Activated T-cell treated with anti-CD3 and anti-CD28 coated beads, Interleukin-2, amount 50 U/mL, for 1 hour (primary cell): ENCODE measurements around the gene AMOTL2.

Experiments
- DNase-seq: peaks from one replicate; pipeline ENCODE4 v3.0.0-alpha.2; 2020

The AMOTL2 gene

DNA sequence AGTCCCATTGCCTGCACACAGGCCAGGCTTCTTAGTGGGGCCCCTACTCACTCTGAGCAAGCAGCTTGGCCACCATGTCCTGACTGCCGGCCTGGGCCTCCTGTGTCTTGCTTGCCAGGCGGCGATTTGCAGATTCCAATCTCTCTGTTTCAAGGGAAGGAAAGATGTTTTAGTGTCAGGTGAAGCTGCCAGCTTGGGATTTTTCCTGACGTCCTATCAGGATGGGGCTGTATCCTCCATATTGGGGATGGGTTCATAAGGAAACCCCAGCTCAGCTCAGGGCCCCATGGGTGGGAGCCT, 8.5 kb downstream of the AMOTL2 start:
- DNase-seq = no peak

DNA sequence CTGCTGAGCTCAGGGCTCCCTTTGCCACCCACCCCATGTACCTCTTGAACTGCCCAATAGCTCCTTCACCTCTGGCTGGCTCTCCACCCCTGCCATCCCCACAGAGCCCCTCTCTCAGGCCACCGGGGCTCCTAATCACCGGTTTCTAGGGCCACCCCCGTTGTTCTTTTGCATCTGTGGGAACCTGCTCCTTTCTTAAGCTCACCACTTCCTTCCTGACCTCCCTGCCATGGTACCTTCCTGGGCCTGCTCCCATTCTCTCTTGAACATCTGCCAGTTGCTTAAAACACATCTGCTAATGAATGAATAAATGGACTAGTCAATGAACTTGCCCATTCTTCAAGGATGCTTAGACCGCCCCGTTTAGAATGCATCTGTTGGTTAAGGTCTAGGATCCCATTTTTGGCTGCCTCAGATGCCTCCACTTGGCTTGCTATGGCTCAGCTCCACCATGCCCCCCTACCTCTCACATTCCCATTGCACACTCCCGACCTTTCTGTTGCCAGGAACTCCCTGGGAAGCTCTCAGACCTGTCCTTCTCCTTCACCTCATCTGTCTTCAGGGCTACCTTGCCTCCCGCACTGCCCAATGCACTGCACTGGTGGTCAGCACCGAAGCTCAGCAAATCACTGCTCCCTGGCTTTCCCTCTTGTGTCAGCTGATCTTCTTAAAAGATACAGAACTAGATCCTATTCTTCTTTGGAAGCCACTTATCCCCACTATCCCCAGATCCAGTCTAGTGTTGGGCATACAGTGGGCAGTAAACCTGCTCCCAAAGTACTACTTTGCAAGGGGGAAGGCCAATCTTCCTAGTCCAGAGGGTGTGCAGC, 9.1 kb downstream of the AMOTL2 start:
- DNase-seq = no peak

DNA sequence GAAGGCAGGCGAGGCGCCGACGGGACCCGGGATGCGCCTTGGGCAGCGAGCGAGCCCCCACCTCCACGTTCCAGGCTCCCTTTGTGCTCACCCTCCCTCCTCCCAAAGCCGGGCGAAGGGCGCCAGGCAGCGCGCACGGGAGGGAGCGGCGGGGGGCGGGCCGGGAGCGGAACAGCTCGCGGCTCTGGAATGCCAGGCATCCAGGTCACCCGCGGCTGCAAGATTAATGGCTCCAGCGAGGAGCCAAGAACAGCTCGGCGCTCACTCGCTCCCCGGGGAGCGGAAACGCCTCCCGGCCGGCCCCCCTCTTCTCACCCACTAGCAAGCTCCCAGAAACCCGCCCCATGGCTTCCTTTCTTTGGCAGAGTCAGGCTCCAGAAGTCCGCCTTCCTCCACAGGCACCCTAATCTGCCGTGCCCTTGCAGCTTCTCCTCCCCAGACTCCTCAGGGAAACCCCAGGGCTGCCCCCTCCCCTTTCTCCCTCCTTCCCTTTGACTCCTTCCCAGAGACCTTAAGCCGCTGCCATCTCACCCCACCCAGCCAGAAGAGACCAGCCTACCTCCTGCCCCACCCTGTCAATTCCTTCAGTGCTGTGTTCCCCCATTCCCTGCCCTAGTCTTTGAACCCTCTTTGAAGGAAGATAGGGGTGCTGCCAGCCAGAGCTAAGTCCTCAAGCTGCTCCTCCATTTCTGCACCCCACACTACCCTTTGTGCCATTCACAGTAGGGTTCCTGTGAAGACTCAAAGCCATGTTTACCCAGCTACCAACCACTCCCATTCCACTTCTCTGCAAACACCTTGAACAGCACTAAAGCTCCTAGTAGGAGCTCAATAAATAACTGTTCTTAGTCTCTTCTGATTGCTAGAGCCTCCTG, 9.9 kb downstream of the AMOTL2 start:
- no peak for DNase-seq

DNA sequence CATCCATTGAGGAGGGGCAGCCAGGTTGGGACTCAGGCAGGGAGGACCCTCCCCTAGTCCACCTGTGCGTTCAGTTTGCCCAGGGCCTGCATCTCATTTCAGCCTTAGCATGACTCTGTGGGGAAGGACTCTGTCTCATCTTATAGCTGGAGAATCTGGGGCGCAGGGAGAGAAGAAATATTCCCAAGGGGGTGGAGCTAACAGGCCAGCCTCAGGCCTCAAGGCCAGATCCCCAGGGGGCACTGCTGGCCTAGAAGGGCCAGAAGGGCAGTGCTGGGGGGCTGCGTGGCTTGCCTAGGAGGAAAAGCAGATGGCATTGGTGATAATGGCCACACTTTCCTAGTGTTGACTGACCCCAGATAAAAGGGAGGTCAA, 10.9 kb downstream of the AMOTL2 start:
- no peak for DNase-seq

DNA sequence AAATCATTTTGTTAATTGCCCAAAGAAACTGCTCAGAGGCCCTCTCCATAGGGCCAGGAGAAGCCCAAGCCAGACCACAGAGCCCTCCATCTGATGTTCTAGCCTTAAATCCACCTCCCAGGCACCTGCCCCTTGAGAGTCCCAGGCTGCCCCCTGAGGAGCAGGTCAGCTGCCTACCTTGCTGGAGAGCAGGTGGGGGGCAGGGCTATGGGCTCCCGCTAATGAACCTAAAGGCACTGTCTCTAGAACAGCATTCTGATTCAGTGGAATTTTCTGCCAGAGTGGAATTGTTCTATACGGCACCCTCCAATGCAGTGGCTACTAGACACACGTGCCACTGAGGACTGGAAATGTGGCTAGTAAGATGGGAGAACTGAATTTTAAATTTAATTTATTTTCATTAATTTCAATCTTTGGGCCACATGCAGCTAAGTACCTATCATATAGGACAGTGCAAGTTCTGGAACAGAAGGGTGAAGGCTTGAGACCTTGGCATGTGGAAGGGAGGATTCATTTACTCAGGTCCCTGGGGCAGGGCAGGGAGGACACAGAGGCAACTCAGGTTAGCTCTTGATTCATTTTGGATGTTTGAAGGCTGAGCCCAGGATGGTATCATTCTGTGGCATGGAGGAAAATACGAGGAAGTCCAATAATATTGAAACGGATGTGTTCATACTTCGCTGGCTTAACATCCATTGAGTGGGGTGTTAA, 11.4 kb downstream of the AMOTL2 start:
- no peak for DNase-seq

DNA sequence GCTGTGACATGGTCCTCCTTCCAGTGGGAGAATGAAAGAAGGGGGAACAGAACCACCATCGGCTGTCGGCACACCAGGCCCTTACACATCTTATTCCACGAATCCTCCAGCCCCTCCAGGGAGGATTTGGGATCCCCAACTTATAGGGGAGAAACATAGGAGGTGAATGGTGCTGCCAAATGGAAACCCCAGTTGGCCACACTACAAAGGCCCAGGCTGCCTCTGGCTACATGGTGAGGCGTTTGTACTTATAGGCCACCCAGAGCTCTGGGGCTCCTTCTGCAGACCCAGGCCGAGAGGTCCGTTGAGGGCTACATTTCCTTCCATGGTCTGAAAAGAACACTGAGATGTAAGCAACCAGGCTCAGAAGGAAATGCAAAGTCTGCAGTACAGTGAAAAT, 12.0 kb downstream of the AMOTL2 start:
- no peak for DNase-seq

DNA sequence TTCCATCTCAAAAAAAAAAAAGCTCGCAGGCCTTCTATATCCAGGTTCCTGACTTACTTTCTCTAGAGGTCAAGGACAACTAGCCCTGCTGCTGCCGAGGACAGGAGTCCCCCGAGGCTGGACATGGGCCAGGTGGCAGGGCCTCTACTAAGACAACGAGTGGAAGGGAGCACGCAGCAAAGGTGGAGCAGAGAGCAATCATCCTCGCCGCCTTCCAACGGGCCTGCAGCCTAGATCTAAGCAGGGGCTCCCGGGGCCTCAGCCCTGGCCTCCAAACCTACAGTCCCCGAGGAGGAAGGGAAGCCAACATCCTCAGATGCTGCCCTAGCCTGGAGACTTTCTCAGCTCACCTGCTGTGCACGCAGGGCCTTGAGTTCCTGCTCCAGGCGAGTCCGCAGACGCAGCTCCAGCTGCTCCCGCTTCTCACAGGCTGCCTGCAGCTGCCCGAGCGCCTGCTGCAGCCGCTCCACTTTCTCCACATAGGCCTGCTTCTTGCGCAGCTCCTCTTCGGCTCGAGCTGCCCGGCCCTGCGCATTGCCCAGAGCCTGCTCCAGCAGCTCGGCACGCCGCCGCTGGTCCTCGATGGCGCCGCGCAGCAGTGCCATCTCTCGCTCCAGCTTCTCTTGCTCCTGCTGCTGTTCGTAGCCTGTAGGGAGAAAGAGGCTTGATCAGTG, 12.9 kb downstream of the AMOTL2 start:
- no peak for DNase-seq

DNA sequence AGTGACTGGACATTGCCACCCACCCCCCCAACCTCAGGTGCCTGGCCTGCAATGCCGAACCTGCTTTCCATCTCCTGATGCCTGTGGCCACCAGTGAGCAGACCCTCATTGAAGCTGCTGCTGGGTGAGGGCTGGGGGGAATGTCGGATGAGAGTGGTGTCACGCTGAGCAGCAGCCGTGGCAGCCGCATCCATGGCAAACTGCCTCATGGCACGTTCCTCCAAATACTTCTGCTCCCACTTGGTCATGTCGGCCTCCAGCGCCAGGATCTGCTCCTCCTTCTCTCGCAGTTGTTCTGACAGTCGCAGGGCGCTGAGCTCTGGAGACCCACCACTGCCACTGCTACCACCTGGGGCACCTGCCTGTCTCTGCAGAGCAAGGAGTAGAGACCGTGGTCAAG, 14.2 kb downstream of the AMOTL2 start:
- DNase-seq = no peak

DNA sequence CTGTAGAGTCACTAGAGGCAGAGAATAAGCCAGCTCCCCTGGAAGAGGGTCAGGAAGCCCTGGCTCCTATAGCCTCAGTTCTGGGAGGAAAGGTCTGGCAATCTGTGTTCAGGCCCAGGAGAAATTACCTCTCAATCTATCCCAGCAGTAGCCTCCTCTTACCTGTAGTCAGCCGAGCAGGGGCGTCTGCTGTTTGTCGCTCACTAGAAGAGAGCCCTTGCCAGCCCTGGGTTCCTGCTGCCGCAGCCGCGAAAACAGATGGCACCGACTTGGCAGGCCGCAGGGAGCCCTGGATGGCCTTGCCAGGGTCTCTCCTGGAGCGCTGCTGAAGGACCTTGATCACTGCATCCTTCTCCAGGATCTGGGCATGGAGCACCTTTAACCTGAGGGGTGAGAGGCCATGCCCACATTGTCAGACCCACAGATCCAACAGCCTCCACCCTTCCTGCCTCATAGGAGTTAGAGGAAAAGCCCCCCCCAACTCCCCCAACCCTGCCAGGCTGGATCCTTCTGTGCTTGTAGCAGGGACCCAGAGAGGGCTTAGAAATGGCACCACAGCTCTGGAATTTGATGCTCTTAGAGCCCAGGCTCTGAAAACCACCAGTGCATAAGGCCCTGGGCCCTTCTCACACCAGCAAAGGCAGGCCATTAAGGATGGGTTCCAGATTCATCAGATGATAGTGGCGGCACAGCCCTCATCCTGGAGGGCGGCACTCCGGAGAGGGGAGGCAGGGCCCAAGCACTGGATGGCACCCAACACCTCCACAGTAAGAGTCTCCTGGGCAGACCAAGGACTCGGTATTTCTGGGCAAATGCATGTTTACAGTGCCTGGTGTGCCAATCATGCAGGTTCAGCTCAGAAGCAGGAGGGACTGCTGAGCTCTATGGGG, 14.9 kb downstream of the AMOTL2 start:
- DNase-seq = no peak

DNA sequence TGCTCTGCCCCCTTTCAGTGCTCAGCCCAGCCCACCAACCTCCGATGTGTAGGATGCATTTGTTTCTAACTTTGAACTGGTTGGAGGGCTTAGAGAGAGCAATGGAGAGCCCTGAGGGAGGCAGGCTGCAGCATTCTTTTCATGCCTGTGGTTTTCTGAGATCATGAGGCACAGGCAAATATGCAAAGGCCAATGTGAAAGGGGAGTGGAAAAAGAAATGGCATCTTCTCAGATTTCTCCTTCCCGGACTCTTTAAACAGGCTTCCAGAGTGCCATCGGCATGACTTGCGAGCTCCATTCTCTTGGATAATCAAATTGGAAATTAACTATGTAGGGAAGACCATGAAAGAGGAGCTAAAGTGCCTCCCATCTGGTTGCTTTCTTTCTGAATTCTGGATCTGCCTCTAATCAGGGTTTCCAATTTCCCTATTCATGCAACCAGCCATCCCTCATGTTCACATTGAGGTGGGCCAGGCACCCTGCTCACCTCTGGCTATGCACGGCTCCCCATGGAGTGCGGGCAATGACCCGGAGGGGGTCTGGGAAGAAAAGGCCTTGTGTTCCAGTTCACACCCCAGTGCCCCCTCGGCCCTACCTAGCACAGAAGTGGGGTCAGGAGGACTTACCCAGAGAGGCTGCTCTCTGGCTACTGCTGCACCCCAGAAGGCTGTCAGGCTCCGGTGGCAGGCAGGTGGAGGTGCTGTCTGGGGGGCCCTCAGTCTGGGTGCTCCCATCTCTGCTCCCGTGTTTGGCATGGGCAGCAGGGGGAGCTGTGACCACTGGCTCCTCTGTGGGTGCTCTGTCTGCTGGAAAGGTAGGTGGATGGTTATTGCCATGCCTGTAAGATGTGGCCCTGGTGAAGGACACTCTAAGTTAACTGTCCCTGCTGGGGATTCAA, 16.1 kb downstream of the AMOTL2 start:
- no peak for DNase-seq

DNA sequence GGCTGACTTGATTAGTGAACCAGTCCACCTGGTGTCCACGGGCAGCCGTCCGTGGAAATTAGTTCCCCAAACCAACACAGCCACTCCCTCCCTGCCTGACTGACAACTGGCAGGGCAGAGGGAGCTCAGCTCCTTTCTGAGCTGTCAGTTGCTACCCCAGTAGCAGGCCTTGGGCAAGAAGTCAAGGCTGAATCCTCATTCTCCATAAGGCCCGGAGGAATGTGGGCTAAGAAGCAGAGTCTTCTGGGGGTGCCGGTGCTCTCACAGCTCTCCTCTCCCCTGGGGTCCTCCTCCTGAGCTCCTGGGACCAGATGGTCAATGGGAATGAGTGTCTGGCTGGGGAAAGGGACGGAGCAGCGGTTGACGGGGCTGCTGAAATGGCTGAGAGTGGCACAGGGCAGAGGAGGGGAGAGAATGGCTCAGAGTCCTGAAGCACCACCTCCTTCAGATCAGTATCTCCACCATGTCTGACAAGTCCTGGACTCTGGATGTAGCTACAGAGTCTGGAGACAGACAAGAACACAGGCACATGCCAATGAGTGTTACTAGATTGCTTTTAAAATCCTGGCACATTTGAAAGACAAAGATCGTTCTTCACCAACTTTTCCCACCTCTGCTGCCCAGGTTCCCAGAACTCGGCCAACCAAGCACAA, 16.9 kb downstream of the AMOTL2 start:
- DNase-seq = no peak

DNA sequence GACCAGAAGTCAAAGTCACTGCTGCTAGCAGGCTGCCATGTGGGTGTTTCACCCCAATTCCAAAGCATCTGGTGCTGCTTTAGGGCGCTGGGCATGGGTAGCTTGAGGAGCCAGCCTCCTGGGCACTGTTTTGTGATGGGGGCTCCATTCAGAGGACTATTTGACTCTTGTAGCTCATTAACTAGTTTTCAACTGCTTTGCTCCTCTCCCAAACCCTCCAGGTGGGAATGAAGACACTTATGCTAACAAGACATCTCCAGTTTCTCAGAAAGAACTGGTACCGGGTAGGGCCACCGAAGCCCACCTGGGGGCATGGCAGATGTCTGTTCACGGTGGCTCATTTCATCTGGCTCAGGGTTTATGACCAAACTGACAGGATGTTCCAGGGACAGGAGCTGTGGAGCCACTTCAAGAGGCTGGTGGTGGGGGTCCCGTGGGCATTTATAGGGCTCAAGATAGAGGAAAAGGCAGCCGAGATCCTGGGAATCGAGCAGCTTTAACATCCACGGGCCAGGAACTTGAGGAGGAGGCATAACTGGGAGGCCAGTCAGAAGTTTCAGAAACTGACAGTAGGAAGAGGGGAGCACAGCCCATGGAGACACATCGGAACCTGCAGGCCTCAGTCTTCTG, 17.7 kb downstream of the AMOTL2 start:
- no peak for DNase-seq

DNA sequence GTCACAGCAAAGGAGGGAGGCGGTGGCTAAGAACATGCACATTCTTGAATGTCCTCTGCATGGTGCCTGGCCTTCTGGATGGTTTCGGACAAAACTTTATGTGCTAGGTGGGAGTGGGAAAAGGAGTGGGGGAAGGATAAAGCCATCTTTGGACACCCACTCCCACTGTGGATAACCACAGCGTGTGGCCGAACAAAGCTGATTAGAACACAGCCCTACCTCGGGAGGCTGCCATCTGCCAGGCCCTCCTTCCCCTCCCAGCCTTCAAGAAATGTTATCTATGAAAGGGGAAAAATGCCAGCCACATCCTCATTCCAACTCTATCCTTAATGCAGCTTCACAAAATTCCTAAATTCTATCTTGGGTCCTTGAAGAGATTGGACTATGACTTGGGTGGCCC, 18.8 kb downstream of the AMOTL2 start:
- DNase-seq = no peak

DNA sequence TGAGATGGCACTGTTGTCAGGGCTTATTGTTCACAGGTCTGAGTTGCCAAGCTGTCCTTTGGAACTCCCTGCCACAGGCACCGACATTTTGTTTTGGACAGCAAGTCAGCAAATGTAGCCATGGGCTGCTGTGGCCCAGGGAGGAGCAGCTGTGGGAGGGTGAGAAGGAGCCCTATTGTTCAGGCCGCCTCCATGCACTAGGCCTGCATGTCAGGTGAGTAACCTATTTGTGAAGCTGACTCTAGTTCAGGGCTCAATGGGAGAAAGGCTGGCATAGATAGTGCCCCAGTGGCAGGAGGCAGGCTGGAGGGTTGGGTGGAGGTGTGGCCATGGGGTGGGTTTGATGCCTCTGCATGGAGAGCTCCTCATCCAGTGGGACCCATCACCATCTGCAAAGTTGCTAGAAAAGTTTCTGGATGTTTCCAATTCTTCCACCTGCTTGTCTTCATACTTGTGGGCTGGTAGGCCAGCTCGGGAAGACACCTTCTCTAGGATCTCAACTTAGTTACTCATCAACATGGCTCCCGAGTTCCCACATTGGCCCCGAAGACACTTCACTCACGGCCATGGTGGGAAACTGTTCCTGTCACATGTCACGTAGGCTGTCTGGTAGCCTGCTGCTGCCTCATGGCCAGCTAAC, 19.5 kb downstream of the AMOTL2 start:
- DNase-seq = no peak

DNA sequence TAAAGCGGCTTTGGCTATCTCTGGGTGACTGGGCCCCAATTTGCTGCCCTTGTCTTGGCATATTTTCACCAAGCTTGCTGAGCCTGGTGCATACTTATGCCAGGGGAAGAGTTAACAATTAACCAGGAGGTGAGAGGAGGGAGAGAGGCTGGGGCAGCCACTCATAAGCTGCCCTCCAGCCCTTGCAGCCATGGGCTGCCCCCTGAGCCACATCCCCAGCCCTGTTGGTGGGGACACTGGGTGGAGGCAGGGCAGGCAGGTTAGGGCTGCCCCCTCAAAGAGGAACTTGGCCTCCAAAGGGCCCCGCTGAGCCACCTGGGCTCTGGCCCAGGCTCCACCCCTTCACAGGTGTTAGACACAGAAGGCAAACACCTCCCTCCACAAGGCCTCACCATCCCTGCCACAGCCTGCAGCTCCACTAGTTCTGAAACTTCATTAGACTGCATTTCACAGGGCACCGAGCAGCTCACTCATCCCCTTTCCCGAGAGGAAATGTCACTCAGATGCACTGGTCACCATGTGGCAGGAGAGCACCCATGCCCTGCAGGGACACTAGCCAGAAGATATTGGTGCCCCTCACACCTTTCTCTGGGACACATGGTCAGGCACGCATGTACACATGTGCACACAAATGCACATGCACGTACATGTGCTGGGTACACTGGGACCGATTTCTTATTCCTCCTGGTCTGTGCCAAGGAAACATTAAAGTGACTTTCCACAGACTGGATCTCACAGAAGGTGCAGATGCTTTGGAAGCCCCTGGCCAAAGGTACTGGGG, 20.2 kb downstream of the AMOTL2 start:
- DNase-seq = no peak

DNA sequence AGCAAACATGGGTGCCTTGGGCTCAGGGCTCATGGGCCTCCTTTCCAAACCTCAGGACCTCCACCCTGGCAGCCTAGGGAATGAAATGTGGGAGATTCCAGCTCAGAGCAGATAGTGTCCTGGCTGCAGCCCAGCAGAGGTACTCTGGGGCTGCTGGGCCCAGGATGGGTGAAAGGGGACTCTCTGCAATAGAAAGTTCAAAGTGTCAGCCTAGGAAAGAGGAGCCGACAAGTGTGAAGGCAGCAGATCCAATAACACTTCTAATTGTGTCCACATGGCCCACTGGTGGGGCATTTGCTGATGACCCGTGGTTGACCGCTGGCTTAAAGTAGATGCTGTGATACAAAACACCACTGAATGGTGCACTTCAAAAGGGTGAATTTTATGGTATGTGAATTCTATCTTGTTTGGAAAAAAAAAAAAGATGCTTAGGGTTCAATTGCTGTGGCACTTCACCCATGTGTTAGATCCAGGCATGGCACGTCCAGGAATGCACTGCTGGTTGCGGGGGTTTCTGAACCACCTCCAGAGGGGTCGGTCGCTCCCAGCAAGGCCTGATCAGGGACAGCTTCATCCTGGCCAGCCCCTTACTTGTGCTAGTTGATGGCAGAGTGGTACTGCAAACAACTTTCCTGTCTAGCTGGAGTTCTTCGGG, 20.9 kb downstream of the AMOTL2 start:
- no peak for DNase-seq

DNA sequence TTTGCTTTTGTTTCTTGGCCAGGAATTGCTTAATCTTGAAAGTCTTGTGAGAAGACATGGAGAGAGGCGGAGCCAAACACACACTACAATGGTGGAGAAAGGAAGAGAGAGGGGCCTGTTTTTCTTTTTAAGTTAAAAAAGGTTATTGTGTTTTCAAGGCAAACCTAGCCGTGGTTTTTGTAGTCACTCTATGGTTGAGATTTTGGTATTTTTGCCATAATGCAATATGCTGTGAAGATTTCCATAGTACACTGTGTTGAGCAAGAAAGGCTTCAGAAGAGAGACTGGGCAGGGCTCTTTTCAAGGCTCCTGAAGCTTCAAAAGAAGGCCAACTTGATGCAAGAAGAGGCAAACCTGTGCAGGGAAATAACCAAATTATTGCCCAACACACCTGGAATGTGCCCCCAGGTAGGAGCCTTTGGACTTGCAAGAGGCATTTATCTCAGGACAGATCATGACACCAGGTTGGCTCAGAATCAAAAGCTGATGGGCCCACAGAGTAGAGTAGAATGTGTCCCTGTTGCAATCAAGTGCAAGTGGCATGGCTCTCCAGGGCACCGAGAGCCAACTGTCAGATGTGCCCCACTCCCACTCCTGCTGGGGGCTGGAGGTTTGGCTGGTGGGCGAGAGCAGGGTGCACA, 22.1 kb downstream of the AMOTL2 start:
- DNase-seq = no peak

DNA sequence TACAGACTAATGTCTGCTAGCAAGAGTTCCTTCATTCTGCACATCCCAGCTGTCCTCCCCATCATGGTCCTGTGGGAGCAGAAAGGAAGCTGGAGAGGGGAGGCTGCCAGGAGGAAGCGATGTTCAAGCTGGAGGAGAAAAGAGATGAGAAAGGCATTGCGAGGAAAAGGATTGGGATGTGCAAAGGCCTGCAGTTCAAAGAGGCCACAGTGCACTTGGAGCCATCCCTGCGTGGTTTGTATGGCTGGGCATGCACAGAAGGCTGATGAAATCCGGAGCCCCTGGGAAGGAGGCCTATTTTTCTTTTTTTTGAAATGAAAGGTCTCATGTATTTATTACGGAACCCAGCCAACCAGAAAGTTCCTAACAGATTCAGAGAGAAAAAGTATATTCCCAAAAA, 22.8 kb downstream of the AMOTL2 start:
- no peak for DNase-seq
